Activated CD8-positive, alpha-beta memory T cell treated with anti-CD3 and anti-CD28 coated beads, Interleukin-2, amount 50 U/mL, for 24 hours (primary cell): ENCODE data around the gene ANO6.

Experiments
- DNase-seq: peaks from one replicate; pipeline ENCODE4 v3.0.0-alpha.2; 2020; ENCODE audit errors: extremely low read depth

Gene ANO6

DNA sequence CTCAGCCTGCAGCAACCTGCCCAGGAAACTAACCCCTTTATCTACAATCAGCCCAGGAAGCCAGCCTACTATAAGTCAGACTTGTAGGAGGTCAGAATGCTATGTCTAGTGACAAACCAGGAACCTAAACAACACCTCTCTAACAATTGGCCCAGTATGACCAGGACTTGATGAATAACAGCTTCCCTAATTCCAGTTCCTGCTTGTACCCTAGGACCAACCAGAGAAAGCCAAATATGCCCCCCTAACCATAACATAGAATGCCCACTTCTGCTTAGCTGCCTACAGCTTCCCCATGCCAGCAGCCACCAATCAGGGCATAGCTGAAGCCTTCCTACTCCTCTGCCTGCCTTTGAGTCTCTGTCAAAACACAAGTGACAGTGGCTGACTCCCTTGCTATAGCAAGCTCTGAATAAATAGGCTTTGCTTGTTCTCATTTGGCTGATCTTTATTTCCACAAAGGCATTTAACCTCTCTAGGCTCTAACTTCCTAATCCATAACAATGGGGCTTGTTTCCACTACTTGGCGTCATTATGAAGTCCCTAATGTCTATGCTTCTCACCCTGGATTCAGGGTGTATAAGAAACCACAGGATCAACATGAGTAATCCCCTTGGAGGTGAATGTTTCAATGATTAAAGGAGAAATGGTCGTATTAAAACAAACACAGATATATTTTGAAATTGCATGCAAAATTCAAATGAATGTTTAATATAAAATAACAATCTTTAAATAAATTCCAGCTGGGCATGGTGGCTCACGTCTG, 220.2 kb downstream of the ANO6 start:
- no peak for DNase-seq

DNA sequence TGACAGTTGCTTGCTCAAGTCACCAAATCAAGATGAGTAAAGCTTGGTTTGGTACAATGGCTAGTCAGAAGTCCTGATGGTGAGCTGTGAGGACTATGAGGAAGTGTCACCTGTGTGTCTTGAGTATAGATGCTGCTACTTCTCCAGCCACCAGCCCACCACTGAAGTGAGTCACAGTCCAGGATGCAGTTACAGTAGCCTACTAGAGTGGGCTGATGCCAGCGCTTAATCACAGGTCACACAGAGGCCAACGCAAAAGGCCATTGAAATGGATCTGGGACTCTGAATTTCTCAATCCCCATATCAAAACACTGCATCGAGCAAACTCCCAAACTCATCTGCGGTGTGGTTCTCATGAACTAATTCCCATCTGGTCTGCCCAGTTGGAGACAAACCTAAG, 223.1 kb downstream of the ANO6 start:
- DNase-seq: no peak

- DNase-seq: no peak
Measured at GRCh38 chr12:45446013-45446412, 230.1 kb downstream of the ANO6 start.

DNA sequence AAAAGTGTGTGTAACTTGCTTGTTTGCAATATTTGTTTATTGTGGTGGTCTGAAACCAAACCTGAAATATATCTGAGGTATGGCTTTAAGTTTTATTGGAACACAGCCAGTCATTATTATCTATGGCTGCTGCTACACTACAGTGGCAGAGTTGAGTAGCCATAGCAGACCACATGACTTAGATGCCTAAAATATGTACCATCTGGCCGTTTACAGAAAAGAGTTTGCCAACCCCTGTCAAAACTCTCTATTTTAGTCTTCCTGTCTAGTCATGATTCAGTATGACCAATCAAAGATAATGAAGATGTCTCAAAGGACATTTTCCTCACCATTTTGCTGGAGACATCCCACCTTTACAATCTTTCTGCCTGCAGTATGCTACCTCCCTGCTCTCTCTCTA, 242.3 kb downstream of the ANO6 start:
- DNase-seq: no peak

DNA sequence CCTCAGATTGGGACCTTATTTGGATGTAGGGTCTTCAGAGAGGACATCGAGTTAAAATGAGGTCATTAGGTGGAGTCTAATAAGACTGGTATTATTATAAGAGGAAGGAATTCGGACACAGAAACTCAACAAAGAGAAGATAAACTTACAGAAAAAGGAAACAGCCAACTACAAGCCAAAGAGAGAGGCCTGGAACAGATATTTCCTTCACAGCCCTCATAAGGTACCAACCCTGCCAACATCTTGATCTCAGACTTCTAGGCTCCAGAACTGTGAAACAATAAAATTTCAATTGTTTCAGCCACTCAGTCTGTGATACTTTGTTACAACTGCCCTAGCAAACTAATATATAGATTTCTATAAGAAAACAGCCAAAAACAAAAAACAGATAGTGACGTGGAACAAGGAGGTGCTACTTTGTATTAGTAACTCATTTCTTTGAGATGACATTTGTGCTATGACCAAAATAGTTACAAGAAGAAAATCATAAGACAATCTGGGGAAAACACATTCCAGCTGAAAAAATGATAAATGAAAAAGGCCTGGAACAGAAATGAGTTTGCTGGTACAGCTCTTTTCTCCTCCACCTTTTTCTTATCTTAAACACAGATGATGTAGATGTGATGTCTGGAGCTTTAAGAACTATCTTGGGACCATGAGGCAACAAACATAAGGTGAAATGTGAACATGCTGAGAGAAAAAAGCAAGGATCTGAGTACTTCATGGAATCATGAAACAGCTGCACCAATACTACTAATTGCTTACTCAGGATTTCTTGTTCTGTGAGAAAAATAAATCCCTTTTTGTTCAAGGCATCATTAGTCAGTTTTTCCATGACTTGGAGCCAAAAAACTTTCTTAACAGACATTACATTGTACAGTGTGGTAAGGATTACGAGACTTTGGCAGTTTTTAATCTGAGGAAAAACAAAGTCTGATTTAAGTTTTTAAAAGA, 243.2 kb downstream of the ANO6 start:
- DNase-seq: no peak

DNA sequence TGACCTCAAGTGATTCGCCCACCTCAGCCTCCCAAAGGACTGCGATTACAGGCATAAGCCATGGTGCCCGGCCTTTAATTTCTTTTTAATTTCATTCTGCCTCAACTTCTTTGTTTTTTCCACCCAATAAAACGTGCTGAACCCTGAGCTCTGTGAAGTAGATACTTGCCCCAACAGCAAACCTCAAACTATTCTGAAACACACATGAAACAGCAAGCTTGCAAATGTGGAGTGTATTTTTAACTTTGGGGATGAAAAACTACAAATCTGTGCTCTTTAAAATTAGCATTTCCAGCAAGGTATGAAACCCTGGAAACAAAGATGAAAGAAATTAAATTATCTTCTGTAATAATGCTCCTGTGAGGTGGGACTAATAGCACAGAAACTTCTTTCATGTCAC, 246.6 kb downstream of the ANO6 start:
- DNase-seq: no peak

DNA sequence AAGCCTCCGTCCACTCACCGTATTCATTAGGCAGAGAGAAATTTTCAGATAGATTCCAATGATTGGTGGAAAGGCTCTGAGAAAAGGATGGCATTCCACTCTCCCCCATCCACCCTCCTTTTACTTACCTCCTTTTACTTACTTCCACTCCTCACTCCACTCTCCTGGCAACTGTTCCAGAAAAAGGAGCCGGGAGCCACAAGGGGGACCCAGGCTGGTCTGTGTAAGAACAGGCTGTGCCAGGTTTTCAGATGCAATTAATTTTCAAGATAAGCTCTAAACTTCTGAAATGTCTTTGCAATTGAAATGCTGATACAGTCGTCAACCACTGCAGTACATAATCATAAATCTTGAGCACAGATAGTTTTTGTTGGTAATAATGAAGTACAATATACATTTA, 248.8 kb downstream of the ANO6 start:
- DNase-seq: no peak

DNA sequence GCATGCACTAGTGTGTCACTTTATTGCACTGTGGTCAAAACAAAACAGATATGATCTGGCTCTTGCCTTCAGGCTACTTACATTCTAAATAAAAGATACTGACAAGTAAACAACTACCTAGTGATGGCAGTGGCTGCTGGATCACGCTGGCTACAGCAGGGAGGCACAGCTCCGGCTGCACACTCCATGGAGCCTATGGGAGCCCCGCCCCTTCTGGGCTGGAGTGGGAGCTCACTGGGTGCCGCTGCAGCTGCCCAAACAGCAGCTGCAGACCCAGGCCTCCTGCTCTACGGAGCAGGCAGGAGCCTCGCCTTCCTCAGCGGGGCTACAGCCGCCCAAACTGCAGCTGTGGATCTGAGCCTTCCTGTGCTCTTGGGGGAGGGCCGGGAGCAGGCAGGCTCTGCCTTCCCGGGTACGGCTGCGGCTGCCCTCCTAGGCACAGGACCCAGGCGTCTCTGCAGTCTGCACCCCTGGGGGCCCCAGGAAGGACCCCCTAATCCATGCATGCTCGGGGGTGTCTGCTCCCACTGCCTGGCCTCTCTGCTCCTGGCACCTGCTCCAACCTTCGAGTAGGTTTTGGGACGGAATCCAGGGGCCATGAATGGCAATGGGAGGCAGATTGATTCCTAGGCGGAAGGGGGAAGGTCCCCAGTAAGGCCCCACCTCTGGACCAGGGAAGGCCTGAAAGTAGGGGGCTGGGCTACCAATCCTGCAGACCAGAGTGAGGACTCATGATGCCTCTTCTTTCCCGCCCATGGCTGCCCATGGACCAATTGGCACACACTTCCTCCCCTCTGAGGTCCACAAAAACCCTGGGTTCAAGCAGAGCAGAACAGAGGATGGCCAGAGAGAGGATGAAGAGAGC, 253.1 kb downstream of the ANO6 start:
- DNase-seq: no peak

DNA sequence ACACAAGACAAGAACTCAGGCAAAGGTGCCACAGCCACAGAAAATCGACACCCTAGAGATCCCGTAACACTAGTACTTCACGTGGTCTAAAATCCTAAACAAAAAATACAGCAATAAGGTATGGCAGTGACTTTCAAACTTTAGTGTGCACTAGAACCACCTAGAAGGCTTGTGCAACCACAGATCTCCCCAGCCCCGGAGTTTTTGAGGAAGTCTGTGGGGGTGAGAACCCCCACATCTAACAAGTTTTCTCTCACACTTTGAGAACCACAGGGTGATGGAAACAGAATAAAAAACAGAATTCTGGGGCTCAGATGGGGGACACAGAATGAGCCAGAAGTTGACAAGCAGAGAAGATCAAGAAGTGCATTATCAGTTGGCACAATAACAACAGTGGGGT, 254.0 kb downstream of the ANO6 start:
- DNase-seq: no peak

- DNase-seq: no peak
Measured at GRCh38 chr12:45473636-45474035, 257.7 kb downstream of the ANO6 start.

- no peak for DNase-seq
Measured at GRCh38 chr12:45475594-45475993, 259.7 kb downstream of the ANO6 start.

DNA sequence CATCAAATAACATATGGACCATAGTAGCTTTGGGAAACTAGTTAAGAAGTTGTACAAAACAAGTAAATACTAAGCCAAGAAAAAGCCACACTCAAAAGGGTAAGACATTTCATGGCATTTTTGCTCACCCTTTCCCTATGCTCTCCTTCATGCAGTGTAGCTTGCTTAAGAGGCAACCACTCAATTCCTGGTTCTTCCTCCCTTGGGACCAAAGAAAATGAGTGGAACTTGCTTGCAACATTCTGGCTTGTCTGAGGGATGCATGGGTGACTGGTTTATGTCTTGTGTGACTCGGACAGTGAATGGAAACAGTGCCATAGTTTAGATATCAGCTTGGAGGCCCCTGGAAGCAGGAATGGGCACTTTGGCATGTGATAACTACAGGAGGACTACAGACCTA, 261.6 kb downstream of the ANO6 start:
- DNase-seq: no peak

DNA sequence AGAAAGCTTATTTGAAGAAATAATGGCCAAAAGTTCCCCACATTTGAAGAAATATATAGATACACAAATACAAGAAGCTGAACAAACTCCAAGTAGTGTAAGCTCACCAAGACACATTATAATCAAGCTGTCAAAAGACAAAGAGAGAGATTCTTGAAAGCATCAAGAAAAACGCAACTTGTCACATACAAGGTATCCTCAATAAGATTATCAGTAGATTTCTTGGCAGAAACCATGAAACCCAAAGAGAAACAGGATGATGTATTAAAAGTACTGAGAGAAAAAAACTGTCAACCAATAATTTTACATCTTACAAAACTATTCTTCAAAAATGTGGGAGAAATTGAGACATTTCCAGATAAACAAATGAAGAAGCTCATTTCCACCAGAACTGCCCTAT, 263.0 kb downstream of the ANO6 start:
- no peak for DNase-seq

DNA sequence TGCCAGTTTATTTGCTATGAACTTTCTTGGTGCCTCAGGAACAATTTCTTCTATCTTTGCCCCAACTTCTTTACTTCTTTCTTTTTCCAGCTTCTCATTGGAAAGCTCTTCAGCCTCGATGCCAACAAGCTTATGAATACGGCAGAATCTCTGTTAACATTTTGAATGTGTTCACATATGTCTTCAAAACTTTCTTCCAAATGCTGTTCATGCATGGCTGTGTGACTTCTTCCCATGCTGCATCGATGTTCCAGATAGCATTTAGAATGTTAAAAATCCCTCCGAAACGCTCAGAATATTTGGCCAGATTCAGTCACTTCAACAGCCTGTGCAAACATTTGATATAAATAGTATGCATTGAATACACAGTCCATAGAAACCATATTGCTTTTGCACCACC, 265.9 kb downstream of the ANO6 start:
- DNase-seq: no peak

DNA sequence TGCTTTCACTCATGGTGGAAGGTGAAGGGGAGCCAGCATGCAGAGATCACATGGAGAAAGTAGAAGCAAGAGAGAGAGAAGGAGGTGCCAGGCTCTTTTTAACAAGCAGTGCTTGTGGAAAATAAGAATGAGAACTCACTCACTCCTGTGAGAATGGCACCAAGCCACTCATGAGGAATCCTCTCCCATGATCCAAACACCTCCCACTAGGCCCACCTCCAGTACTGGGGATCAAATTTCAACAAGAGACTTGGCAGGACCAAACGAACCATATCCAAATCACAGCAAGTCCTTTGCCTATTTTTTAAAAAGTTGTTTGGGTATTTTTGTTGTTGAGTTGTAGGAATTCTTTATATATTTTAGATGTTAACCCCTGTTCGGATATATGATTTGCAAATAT, 267.7 kb downstream of the ANO6 start:
- no peak for DNase-seq
